Astrocyte of the spinal cord (primary cell): ENCODE measurements around the gene ARHGEF28.

Experiments
- DNase-seq: peaks from one replicate; pipeline ENCODE4 v3.0.0; 2011; ENCODE audit warnings: low read depth, low spot score
- H3K4me3 ChIP-seq: 2 replicates; pipeline ENCODE4 v1.5.1; 2011; ENCODE audit warnings: low read depth, mild to moderate bottlenecking, low read length, moderate library complexity
- CTCF ChIP-seq: IDR thresholded peaks from 2 replicates; pipeline ENCODE4 v1.5.1; 2012; ENCODE audit warnings: low read depth, mild to moderate bottlenecking, low read length, inconsistent platforms
- in situ Hi-C: cut with HindIII; loops from 2 replicates; pipeline ENCODE4 v1.10.0; 2017; ENCODE audit warnings: low sequenced_read_pairs

Gene ARHGEF28

GRCh38 chr5:73687357-73687756 lies 61.4 kb downstream of the ARHGEF28 start:
- no peak overlapping the region for H3K4me3 ChIP-seq
- no peak for DNase-seq
- in situ Hi-C loops = no loop called here
- no peak for TF ChIP-seq CTCF

GRCh38 chr5:73690015-73690414 lies 64.0 kb downstream of the ARHGEF28 start:
- DNase-seq = no peak
- in situ Hi-C loops = no loop called here
- TF ChIP-seq CTCF = no peak
- no peak overlapping the region for H3K4me3 ChIP-seq

GRCh38 chr5:73691302-73692080 lies 65.5 kb downstream of the ARHGEF28 start:
- in situ Hi-C loops = no loop called here
- H3K4me3 ChIP-seq = no peak overlapping the region
- no peak for TF ChIP-seq CTCF
- DNase-seq = peak; percentile 48

- no peak overlapping the region for H3K4me3 ChIP-seq
- DNase-seq = peak; percentile 94
- TF ChIP-seq CTCF = no peak
- in situ Hi-C loops = no loop called here
Observed at GRCh38 chr5:73692166-73692640, 66.2 kb downstream of the ARHGEF28 start.

- in situ Hi-C loops = no loop called here
- TF ChIP-seq CTCF = no peak
- H3K4me3 ChIP-seq = no peak overlapping the region
Observed at GRCh38 chr5:73692981-73693380, 67.0 kb downstream of the ARHGEF28 start.

GRCh38 chr5:73693573-73694061 lies 67.6 kb downstream of the ARHGEF28 start:
- TF ChIP-seq CTCF = peak; percentile 56
- peak; percentile 62 for DNase-seq
- in situ Hi-C loops = no loop called here
- H3K4me3 ChIP-seq = no peak overlapping the region

More at GRCh38 chr5:73692981-73693380, 67.0 kb downstream of the ARHGEF28 start:
- no peak for DNase-seq
